HEK293T (cell line): ENCODE data around the gene SNX1.

Experiments used
- ARNT ChIP-seq: fragments of 450-650 bp; IDR thresholded peaks from 2 replicates; pipeline ENCODE4 v1.6.1; 2017; ENCODE audit warnings: mild to moderate bottlenecking
- BHLHE40 ChIP-seq: fragments of 450-650 bp; IDR thresholded peaks from 2 replicates; pipeline ENCODE4 v1.6.1; 2016; ENCODE audit warnings: mild to moderate bottlenecking, moderate library complexity, borderline replicate concordance
- CTBP1 ChIP-seq: fragments of 450-650 bp; IDR thresholded peaks from 2 replicates; pipeline ENCODE4 v1.6.1; 2016; ENCODE audit warnings: borderline replicate concordance
- ELF4 ChIP-seq: fragments of 450-650 bp; IDR thresholded peaks from 2 replicates; pipeline ENCODE4 v1.6.1; 2017; ENCODE audit warnings: antibody characterized with exemption
- FOXA1 ChIP-seq: fragments of 450-650 bp; IDR thresholded peaks from 2 replicates; pipeline ENCODE4 v1.6.1; 2016; ENCODE audit warnings: mild to moderate bottlenecking
- FOXK2 ChIP-seq: fragments of 450-650 bp; IDR thresholded peaks from 2 replicates; pipeline ENCODE4 v1.6.1; 2016; ENCODE audit warnings: mild to moderate bottlenecking
- FOXM1 ChIP-seq: fragments of 450-650 bp; IDR thresholded peaks from 2 replicates; pipeline ENCODE4 v1.6.1; 2017; ENCODE audit warnings: mild to moderate bottlenecking, borderline replicate concordance
- L3MBTL2 ChIP-seq: fragments of 450-650 bp; conservative IDR thresholded peaks from 2 replicates; pipeline ENCODE4 v1.6.1; 2016; ENCODE audit warnings: mild to moderate bottlenecking
- NFRKB ChIP-seq: fragments of 450-650 bp; IDR thresholded peaks from 2 replicates; pipeline ENCODE4 v1.6.1; 2016; ENCODE audit warnings: mild to moderate bottlenecking, moderate library complexity
- PKNOX1 ChIP-seq: fragments of 450-650 bp; IDR thresholded peaks from 2 replicates; pipeline ENCODE4 v1.6.1; 2016
- SP1 ChIP-seq: fragments of 450-650 bp; IDR thresholded peaks from 2 replicates; pipeline ENCODE4 v1.6.1; 2017
- SUZ12 ChIP-seq: fragments of 450-650 bp; IDR thresholded peaks from 2 replicates; pipeline ENCODE4 v1.6.1; 2016; ENCODE audit warnings: mild to moderate bottlenecking
- TARDBP ChIP-seq: fragments of 450-650 bp; IDR thresholded peaks from 2 replicates; pipeline ENCODE4 v1.6.1; 2016
- ZNF384 ChIP-seq: fragments of 450-650 bp; IDR thresholded peaks from 2 replicates; pipeline ENCODE4 v1.6.1; 2016

GRCh38 chr15:64071931-64072765 is 23.6 kb upstream of the SNX1 start:
- TF ChIP-seq FOXK2, result no peak
- no peak for TF ChIP-seq ELF4
- no peak for TF ChIP-seq NFRKB
- TF ChIP-seq ZNF384, result no peak
- TF ChIP-seq SUZ12, result no peak
- TF ChIP-seq FOXA1, result no peak
- no peak for TF ChIP-seq FOXM1
- TF ChIP-seq BHLHE40, result no peak
- no peak for TF ChIP-seq TARDBP
- TF ChIP-seq ARNT, result no peak
- TF ChIP-seq PKNOX1, result no peak
- no peak for TF ChIP-seq SP1
- no peak for TF ChIP-seq L3MBTL2
- no peak for TF ChIP-seq CTBP1
